Ramos (cell line): ENCODE results near the gene CALML4.
"Not testable (repeated sequence)": the region's sequence is repeated elsewhere in the genome, so short reads cannot be mapped to it uniquely, and the experiment has no call there.

Experiments
- in situ Hi-C: fragments of 300-500 bp; cut with MboI; formaldehyde crosslinking; loops from one replicate; pipeline ENCODE4 v1.14.3; 2022; ENCODE audit warnings: low sequenced_read_pairs; ENCODE audit not compliant: unreplicated experiment

The CALML4 gene

GRCh38 chr15:68204776-68205557, at the start of gene CALML4:
CALML4 (minus strand) TSS chr15:68205332; CDS start chr15:68205247, 85 bp downstream.
- in situ Hi-C loops = no loop called here

GRCh38 chr15:68252925-68253534, 47.9 kb upstream of the CALML4 start:
- in situ Hi-C loops = no loop called here

- in situ Hi-C loops = loop anchor here (10.0 kb wide), 1 partner anchor 136 kb away; no protein-coding TSS in a partner anchor
Observed at GRCh38 chr15:68249058-68249713, 44.1 kb upstream of the CALML4 start.

GRCh38 chr15:68244235-68244634, 39.1 kb upstream of the CALML4 start:
- in situ Hi-C loops = loop anchor here (10.0 kb wide), 1 partner anchor 141 kb away; no protein-coding TSS in a partner anchor

GRCh38 chr15:68241088-68241935, 36.2 kb upstream of the CALML4 start:
- in situ Hi-C loops = loop anchor here (10.0 kb wide), 1 partner anchor 143 kb away; no protein-coding TSS in a partner anchor

- in situ Hi-C loops = no loop called here
Observed at GRCh38 chr15:68239025-68239424, 33.9 kb upstream of the CALML4 start.

- in situ Hi-C loops = no loop called here
Observed at GRCh38 chr15:68235022-68235421, 29.9 kb upstream of the CALML4 start.

GRCh38 chr15:68234520-68234919, 29.4 kb upstream of the CALML4 start:
- in situ Hi-C loops = not testable (repeated sequence)

- in situ Hi-C loops = no loop called here
Observed at GRCh38 chr15:68234060-68234459, 28.9 kb upstream of the CALML4 start.

GRCh38 chr15:68232937-68233336, 27.8 kb upstream of the CALML4 start:
- in situ Hi-C loops = no loop called here

- in situ Hi-C loops = no loop called here
Observed at GRCh38 chr15:68232449-68232848, 27.3 kb upstream of the CALML4 start.

- in situ Hi-C loops = no loop called here
Observed at GRCh38 chr15:68231102-68231818, 26.1 kb upstream of the CALML4 start.

GRCh38 chr15:68230157-68231100, 25.3 kb upstream of the CALML4 start:
- in situ Hi-C loops = no loop called here

- in situ Hi-C loops = loop anchor here (10.0 kb wide), 1 partner anchor 375 kb away; no protein-coding TSS in a partner anchor
Observed at GRCh38 chr15:68229386-68230156, 24.4 kb upstream of the CALML4 start, which contains the start of gene CLN6. CLN6 (minus strand) TSS chr15:68229728; CDS start chr15:68229584, 144 bp downstream.

- in situ Hi-C loops = loop anchor here (10.0 kb wide), 1 partner anchor 374 kb away; no protein-coding TSS in a partner anchor
Observed at GRCh38 chr15:68228971-68229385, 23.8 kb upstream of the CALML4 start.

- in situ Hi-C loops = loop anchor here (10.0 kb wide), 1 partner anchor 374 kb away; no protein-coding TSS in a partner anchor
Observed at GRCh38 chr15:68228143-68228970, 23.2 kb upstream of the CALML4 start.
